OCI-LY7 (cell line): ENCODE results near the gene DUSP22.

Experiments
- CTCF ChIP-seq: fragments of 200-600 bp; sonication (generic); conservative IDR thresholded peaks from 2 replicates; pipeline ENCODE4 v1.5.1; 2014; ENCODE audit warnings: mild to moderate bottlenecking, antibody characterized with exemption, low read length, moderate library complexity, mixed read lengths
- EZH2phosphoT487 ChIP-seq: fragments of 200-600 bp; sonication (generic); IDR thresholded peaks from 2 replicates; pipeline ENCODE4 v1.6.1; 2018; ENCODE audit warnings: low read depth, borderline replicate concordance, mild to moderate bottlenecking, mixed run types, antibody characterized with exemption, low read length, moderate library complexity, mixed read lengths

DNA sequence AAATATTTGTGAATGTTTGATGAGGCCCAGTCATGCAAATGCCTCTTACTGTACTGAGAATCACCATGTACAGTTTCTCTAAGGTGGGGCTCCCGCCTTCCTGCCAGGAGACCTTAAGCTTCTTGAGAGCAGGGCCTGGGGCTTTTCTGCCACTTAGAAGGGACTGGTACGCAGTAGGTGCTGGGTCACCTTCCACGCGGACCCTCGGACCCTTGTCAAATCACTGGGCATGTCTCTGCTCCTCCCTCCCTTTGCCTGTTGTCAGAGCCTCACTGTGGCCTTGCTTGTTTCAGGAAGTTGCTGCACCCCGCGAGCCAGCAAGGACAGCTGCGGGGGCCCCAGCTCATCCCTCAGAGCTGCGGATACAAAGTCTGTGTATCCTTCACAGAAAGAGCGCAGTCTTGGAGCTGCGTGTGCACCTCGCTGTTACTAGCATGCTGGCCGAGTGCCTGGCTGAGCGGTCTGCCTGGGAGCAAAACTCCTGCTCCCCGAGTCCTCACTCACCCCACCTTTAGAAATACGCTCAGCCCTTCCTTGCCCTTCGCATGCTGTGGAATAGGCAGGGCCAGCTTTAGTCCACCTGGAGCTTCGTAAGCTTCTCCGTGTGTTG, 68.6 kb downstream of the DUSP22 start:
- TF ChIP-seq CTCF (no peak), EZH2phosphoT487 (no peak)
